Measurements from ENCODE around the gene LMF1. TPM values are rescaled to one million over a fixed set of nuclear protein-coding genes. Genes with fewer than 3 reads are reported as not detected.

The LMF1 gene
- total and polyA plus RNA-seq, 2 donors from 2014 or later, result 15.4 to 28.6 TPM

DNA sequence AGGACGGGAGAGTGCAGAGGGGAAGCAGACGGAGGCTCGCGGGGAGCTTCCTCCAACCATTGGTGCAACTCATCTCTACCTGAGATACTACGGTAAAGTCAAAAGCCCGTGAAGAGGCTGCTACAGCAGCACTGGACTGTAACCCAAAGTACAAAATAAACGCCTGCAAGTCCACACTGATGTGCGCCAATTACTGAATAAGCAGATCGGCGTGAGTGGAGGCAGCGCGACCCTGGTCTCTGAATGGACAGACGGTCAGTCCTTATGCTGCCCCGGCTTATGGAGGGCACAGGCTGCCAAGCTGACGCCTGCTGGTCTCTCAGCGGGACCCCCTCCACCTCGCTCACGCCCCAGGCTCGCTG, 58.5 kb downstream of the LMF1 start:
- H3K9me3 ChIP-seq (ENCODE audit: control insufficient read depth in 2 of 3, insufficient read depth in 1 of 3, low read length in 3 of 3), result no peaks in the 10 kb centered on the region
- no peak overlapping the region for H3K4me3 ChIP-seq (ENCODE audit: low read length in 3 of 3)
- no peaks in the 10 kb centered on the region for H3K27me3 ChIP-seq (ENCODE audit: control insufficient read depth, insufficient read depth, low read length)
- TF ChIP-seq, protein P1, sequence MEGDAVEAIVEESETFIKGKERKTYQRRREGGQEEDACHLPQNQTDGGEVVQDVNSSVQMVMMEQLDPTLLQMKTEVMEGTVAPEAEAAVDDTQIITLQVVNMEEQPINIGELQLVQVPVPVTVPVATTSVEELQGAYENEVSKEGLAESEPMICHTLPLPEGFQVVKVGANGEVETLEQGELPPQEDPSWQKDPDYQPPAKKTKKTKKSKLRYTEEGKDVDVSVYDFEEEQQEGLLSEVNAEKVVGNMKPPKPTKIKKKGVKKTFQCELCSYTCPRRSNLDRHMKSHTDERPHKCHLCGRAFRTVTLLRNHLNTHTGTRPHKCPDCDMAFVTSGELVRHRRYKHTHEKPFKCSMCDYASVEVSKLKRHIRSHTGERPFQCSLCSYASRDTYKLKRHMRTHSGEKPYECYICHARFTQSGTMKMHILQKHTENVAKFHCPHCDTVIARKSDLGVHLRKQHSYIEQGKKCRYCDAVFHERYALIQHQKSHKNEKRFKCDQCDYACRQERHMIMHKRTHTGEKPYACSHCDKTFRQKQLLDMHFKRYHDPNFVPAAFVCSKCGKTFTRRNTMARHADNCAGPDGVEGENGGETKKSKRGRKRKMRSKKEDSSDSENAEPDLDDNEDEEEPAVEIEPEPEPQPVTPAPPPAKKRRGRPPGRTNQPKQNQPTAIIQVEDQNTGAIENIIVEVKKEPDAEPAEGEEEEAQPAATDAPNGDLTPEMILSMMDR (IDR thresholded peaks at IDR 0.05; ENCODE audit: borderline replicate concordance, extremely low read depth, insufficient read depth), result no peak
- DNase-seq (no peak), FAIRE-seq (no peak)
- no peaks in the 10 kb centered on the region for H3K4me1 ChIP-seq (ENCODE audit: control insufficient read depth in 2 of 3, insufficient read depth in 2 of 3, low read depth in 1 of 3, low read length in 3 of 3)
- H3K9ac ChIP-seq (ENCODE audit: low read length in 3 of 3), result no peak overlapping the region
- H3K27ac ChIP-seq (ENCODE audit: low read depth in 2 of 2, low read length in 2 of 2), result no peak overlapping the region
- intact Hi-C loops (cut with DNase I), result no loop called here
- peaks cover 0 to 3% (median 3%) of the 10 kb centered on the region in 3 donors for H3K36me3 ChIP-seq (ENCODE audit: control insufficient read depth in 2 of 3, insufficient read depth in 3 of 3, low read length in 3 of 3)

DNA sequence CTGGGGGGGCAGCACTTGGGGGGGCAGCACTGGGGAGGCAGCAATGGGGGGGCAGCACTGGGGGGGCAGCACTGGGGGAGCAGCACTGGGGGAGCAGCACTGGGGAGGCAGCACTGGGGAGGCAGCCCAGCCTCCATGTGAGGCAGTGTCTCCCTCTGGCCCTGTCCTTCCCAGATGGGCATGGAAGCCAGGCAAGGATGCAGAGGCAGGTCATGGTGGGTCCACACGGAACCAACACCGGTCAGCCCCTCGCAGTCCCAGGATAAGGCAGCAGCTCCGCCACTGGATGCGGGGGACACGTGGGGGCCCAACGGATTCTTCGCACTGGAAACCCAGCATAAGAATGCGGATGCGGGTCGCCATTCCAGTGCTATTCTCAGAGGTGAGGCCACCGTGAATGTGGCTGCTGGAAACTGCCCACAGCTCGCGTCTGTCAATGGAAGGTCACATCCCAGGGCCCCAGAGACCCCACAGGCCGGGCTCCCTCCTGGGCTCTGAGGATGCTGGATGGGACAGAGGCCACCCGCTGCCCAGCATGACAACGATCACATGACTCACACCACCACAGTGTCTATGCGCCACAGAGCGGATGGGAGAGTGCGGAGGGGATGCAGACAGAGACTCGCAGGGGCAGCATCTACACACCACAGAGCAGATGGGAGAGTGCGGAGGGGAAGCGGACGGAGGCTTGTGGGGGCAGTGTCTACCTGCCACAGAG, 59.0 kb downstream of the LMF1 start:
- FAIRE-seq, result no peak

DNA sequence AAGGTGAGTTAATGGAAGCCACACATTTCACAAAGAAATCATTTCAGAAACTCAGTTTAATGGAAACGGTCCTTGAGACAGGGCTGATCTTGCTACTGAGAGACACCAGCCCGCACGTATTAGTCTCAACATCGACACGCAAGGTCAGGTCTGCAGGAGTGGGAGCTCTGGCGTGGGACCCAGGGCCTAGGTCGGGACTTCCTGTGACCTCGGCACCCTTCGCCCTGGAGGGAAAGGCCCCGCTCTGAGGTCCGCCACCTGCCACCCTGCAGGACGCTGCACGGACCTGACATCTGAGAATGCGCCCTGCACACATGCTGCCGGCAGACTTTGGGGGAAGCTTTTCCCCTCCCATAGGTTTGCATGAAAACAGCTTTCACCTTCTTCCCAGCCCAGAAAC, 59.7 kb downstream of the LMF1 start:
- no peak for FAIRE-seq
- H3K4me1 ChIP-seq (ENCODE audit: control insufficient read depth in 2 of 3, insufficient read depth in 2 of 3, low read depth in 1 of 3, low read length in 3 of 3), result no peaks in the 10 kb centered on the region
- H3K4me3 ChIP-seq (ENCODE audit: low read length in 3 of 3), result no peak overlapping the region
- intact Hi-C loops (cut with DNase I), result no loop called here
- H3K36me3 ChIP-seq (ENCODE audit: control insufficient read depth in 2 of 3, insufficient read depth in 3 of 3, low read length in 3 of 3), result peaks cover 0 to 3% (median 3%) of the 10 kb centered on the region in 3 donors
- TF ChIP-seq, protein P1 (IDR thresholded peaks at IDR 0.05; ENCODE audit: borderline replicate concordance, extremely low read depth, insufficient read depth), result no peak
- DNase-seq, result no peak
- no peak overlapping the region for H3K27ac ChIP-seq (ENCODE audit: low read depth in 2 of 2, low read length in 2 of 2)
- no peaks in the 10 kb centered on the region for H3K27me3 ChIP-seq (ENCODE audit: control insufficient read depth, insufficient read depth, low read length)
- H3K9me3 ChIP-seq (ENCODE audit: control insufficient read depth in 2 of 3, insufficient read depth in 1 of 3, low read length in 3 of 3), result peaks cover 0 to 5% (median 0%) of the 10 kb centered on the region in 3 donors
- no peak overlapping the region for H3K9ac ChIP-seq (ENCODE audit: low read length in 3 of 3)

More for the DNA sequence above, 59.0 kb downstream of the LMF1 start:
- Histone ChIP-seq H3K27me3 (ENCODE audit: control insufficient read depth, insufficient read depth, low read length) (no peaks in the 10 kb centered on the region), H3K9me3 (ENCODE audit: control insufficient read depth in 2 of 3, insufficient read depth in 1 of 3, low read length in 3 of 3) (peaks cover 0 to 2% (median 0%) of the 10 kb centered on the region in 3 donors), H3K36me3 (ENCODE audit: control insufficient read depth in 2 of 3, insufficient read depth in 3 of 3, low read length in 3 of 3) (peaks cover 0 to 3% (median 3%) of the 10 kb centered on the region in 3 donors), H3K4me1 (ENCODE audit: control insufficient read depth in 2 of 3, insufficient read depth in 2 of 3, low read depth in 1 of 3, low read length in 3 of 3) (no peaks in the 10 kb centered on the region), H3K9ac (ENCODE audit: low read length in 3 of 3) (no peak overlapping the region), H3K27ac (ENCODE audit: low read depth in 2 of 2, low read length in 2 of 2) (no peak overlapping the region), H3K4me3 (ENCODE audit: low read length in 3 of 3) (no peak overlapping the region)
- intact Hi-C loops (cut with DNase I), result no loop called here
- no peak for DNase-seq
- TF ChIP-seq, protein P1 (IDR thresholded peaks at IDR 0.05; ENCODE audit: borderline replicate concordance, extremely low read depth, insufficient read depth), result no peak

Measured in kidney (tissue), 14 donors.